ENCODE data around the gene TRMT2A.

Gene TRMT2A

GRCh38 chr22:20115691-20116375 lies 1.2 kb downstream of the TRMT2A start, which contains the start of gene RANBP1:
Gene RANBP1 (plus strand): TSS chr22:20116104. CDS start chr22:20116185, 81 bp downstream.
- no peak for DNase-seq

GRCh38 chr22:20114506-20115475 lies 2.2 kb downstream of the TRMT2A start:
- DNase-seq: no peak

- DNase-seq: no peak
These were observed 3.3 kb downstream of the TRMT2A start for GRCh38 chr22:20113551-20114310.

GRCh38 chr22:20112623-20113511 lies 4.2 kb downstream of the TRMT2A start:
- DNase-seq: no peak

- DNase-seq: no peak
These were observed 5.1 kb downstream of the TRMT2A start for GRCh38 chr22:20111689-20112622.

- no peak for DNase-seq
These were observed 5.9 kb downstream of the TRMT2A start for GRCh38 chr22:20111045-20111688.

GRCh38 chr22:20110359-20110985 lies 6.6 kb downstream of the TRMT2A start:
- no peak for DNase-seq

- DNase-seq: no peak
These were observed 7.3 kb downstream of the TRMT2A start for GRCh38 chr22:20109411-20110358.

GRCh38 chr22:20108757-20109230 lies 8.2 kb downstream of the TRMT2A start:
- DNase-seq: no peak

- DNase-seq: no peak
These were observed 8.9 kb downstream of the TRMT2A start for GRCh38 chr22:20107951-20108756.

GRCh38 chr22:20107471-20107901 lies 9.5 kb downstream of the TRMT2A start:
- no peak for DNase-seq

- DNase-seq: no peak
These were observed 10.2 kb downstream of the TRMT2A start for GRCh38 chr22:20106849-20107237.

GRCh38 chr22:20106205-20106848 lies 10.7 kb downstream of the TRMT2A start:
- no peak for DNase-seq

- DNase-seq: no peak
These were observed 11.4 kb downstream of the TRMT2A start for GRCh38 chr22:20105456-20106204.

GRCh38 chr22:20102203-20102780 lies 14.7 kb downstream of the TRMT2A start:
- DNase-seq: no peak

- no peak for DNase-seq
These were observed 15.4 kb downstream of the TRMT2A start for GRCh38 chr22:20101638-20102037.

All from NCI-H748 treated with DMSO at 0.1 percent for 48 hours (cell line).